Thyroid gland (tissue), 4 donors: ENCODE data around the gene TMEM207.

ENCODE experiments used
- CTCF ChIP-seq, 6 experiments: fragments of 200-600 bp in 3 of 6; fragments of 450-650 bp in 3 of 6; sonication (generic) in 3 of 6; IDR thresholded peaks; one replicate each; pipeline ENCODE4 v1.5.1; 2016 to 2019; ENCODE audit warnings: antibody characterized with exemption in 6 of 6, mild to moderate bottlenecking in 2 of 6, inconsistent platforms in 1 of 6, moderate library complexity in 1 of 6
- POLR2A ChIP-seq, 2 donors: fragments of 450-650 bp; IDR thresholded peaks; one replicate each; pipeline ENCODE4 v1.6.1; 2017; ENCODE audit warnings: antibody characterized with exemption in 2 of 2, mild to moderate bottlenecking in 2 of 2, moderate library complexity in 1 of 2

- TF ChIP-seq CTCF (IDR thresholded peaks at IDR 0.05), result no peak
- TF ChIP-seq POLR2A (IDR thresholded peaks at IDR 0.05), result no peak
Observed at GRCh38 chr3:190456770-190457169, 7.1 kb upstream of the TMEM207 start.
